ENCODE data around the gene PLXNA4.

DNA sequence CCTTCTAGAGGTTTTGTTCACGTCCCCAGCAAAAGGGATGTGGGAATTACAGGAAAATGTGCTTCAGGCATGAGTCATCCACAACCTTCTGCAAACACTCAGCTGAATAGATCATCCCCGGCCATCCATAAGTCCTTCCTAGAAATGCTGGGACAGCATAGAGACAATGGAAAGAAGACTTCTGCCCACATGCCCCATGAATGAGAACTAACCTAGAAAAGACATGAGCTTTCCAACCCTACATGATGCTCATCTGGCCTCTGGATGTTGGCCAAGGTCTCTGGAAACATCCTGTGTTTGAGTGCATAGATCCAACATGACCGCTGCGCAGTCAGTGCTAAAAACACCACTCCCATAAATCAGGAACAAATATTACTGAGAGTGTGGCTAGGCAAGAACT lies 277.5 kb downstream of the PLXNA4 start:
- no peak for TF ChIP-seq POLR2AphosphoS5 (IDR thresholded peaks at IDR 0.05)
- TF ChIP-seq, protein P1, sequence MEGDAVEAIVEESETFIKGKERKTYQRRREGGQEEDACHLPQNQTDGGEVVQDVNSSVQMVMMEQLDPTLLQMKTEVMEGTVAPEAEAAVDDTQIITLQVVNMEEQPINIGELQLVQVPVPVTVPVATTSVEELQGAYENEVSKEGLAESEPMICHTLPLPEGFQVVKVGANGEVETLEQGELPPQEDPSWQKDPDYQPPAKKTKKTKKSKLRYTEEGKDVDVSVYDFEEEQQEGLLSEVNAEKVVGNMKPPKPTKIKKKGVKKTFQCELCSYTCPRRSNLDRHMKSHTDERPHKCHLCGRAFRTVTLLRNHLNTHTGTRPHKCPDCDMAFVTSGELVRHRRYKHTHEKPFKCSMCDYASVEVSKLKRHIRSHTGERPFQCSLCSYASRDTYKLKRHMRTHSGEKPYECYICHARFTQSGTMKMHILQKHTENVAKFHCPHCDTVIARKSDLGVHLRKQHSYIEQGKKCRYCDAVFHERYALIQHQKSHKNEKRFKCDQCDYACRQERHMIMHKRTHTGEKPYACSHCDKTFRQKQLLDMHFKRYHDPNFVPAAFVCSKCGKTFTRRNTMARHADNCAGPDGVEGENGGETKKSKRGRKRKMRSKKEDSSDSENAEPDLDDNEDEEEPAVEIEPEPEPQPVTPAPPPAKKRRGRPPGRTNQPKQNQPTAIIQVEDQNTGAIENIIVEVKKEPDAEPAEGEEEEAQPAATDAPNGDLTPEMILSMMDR (IDR thresholded peaks at IDR 0.05) = no peak

Measured in stomach (tissue), 4 donors.